Colonic mucosa (tissue), 4 donors: ENCODE results near the gene SHROOM1. TPM values are rescaled to one million over a fixed set of nuclear protein-coding genes. Genes with fewer than 3 reads are reported as not detected.

Experiments used
- DNase-seq: peaks from one replicate; pipeline ENCODE4 v3.0.0-alpha.2; 2020
- H3K27ac ChIP-seq: fragments of 200-600 bp; one replicate; pipeline ENCODE4 v1.8.0; 2021
- H3K27me3 ChIP-seq: fragments of 200-600 bp; one replicate; pipeline ENCODE4 v1.8.0; 2021
- H3K36me3 ChIP-seq: fragments of 200-600 bp; one replicate; pipeline ENCODE4 v1.8.0; 2021
- H3K4me1 ChIP-seq: fragments of 200-600 bp; one replicate; pipeline ENCODE4 v1.8.0; 2021; ENCODE audit warnings: mild to moderate bottlenecking
- H3K4me3 ChIP-seq: fragments of 200-600 bp; one replicate; pipeline ENCODE4 v1.8.0; 2021
- H3K9ac ChIP-seq, 2 donors: one replicate each; pipeline ENCODE4 v1.7.0; 2013; ENCODE audit warnings: control low read depth in 2 of 2, low read depth in 2 of 2, low read length in 2 of 2
- H3K9me3 ChIP-seq: fragments of 200-600 bp; one replicate; pipeline ENCODE4 v1.8.0; 2021
- intact Hi-C: fragments of 100-400 bp; cut with DNase I; formaldehyde crosslinking; loops from one replicate; pipeline ENCODE4 v1.14.1; 2022
- total RNA-seq, 2 donors: library from RNA; stranded (reverse); fragmentation: NEBNext Ultra II Directional in 1 of 2; extraction: Animal tissue kit (Norgen Biotek cat#: 25700) in 1 of 2; gene quantifications; one replicate each; pipeline ENCODE4 v1.2.1, GENCODE V29; 2021
- TF ChIP-seq, protein P1 (sequence below): fragments of 200-600 bp; IDR thresholded peaks from one replicate; pipeline ENCODE4 v1.8.0; 2022; ENCODE audit warnings: antibody characterized with exemption, mild to moderate bottlenecking
- donor health status: healthy.
- donor health status: DM: no; HTN: no; CAD: no.
- donor health status: DM: no; HTN: no; CAD: no.

SHROOM1 gene
- total RNA-seq, 2 donors from 2014 or later: 36.9 to 64.1 TPM

DNA sequence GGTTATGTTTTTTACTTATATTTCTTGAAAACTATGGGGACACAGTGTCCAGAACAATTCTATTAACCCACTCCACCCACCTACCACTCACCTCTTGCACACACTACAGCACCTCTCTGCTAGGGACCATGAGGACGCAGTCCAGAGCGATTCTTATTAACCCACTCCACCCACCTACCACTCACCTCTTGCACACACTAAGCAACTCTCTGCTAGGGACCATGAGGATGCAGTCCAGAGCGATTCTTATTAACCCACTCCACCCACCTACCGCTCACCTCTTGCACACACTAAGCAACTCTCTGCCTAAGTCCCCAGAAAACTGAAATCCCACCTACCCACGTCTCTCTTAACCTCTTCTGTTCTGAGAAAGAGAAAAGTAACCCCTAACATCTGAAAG lies 2.2 kb upstream of the SHROOM1 start:
- Histone ChIP-seq H3K4me3 (no peak overlapping the region), H3K27ac (no peak overlapping the region), H3K36me3 (no peaks in the 10 kb centered on the region), H3K4me1 (peaks cover 7% of the 10 kb centered on the region), H3K27me3 (no peaks in the 10 kb centered on the region), H3K9ac (no peak overlapping the region), H3K9me3 (no peaks in the 10 kb centered on the region)
- no peak for DNase-seq
- TF ChIP-seq, protein P1, sequence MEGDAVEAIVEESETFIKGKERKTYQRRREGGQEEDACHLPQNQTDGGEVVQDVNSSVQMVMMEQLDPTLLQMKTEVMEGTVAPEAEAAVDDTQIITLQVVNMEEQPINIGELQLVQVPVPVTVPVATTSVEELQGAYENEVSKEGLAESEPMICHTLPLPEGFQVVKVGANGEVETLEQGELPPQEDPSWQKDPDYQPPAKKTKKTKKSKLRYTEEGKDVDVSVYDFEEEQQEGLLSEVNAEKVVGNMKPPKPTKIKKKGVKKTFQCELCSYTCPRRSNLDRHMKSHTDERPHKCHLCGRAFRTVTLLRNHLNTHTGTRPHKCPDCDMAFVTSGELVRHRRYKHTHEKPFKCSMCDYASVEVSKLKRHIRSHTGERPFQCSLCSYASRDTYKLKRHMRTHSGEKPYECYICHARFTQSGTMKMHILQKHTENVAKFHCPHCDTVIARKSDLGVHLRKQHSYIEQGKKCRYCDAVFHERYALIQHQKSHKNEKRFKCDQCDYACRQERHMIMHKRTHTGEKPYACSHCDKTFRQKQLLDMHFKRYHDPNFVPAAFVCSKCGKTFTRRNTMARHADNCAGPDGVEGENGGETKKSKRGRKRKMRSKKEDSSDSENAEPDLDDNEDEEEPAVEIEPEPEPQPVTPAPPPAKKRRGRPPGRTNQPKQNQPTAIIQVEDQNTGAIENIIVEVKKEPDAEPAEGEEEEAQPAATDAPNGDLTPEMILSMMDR: no peak
- intact Hi-C loops: loop anchor here (5.0 kb wide), 2 partner anchors 35 to 50 kb away; partner anchors contain the start of genes GDF9 and UQCRQ

DNA sequence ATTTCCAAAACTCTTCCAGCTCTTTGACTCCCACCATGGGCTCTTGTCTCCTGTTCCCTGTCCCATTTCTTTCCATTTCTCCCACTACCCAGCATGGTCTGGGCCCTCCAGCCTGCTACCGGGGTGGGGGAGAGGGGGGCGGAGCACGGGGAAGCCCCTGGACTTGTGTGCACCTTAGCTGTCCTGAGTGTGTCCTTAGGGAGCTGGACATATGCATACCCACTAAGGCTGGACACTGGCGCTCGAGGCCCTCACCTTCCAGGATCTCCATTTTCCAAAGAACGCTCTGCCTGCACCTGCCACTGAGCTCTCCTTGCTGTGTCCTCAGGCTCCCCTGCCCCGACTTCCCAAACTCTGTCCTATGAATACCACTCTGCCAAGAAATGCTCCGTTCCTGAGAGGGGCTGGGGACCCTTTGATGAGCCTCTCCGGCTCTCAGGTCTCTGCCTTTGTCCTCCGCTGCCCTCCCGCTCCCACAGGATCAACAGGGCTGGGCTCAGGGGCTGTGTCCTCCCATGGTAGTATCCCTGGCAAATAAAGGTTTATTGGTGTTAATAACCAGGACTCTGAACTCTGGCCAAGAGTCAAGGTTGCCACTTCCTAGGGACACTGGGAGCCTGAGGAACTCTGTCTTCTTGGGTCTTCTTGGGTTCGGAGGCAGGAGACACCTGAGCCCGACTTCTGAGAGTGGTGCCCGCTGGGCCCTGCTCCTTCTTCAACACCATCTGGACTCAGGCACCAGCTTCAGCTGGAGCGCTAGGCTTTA lies 831 bp upstream of the SHROOM1 start:
- H3K27ac ChIP-seq: peak overlapping the region; percentile 96
- H3K9ac ChIP-seq: peak overlapping the region; percentile 93 to 97
- TF ChIP-seq, protein P1: no peak
- no peaks in the 10 kb centered on the region for H3K4me1 ChIP-seq
- peak overlapping the region; percentile 85 for H3K4me3 ChIP-seq
- no peaks in the 10 kb centered on the region for H3K36me3 ChIP-seq
- intact Hi-C loops: loop anchor here (5.0 kb wide), 2 partner anchors 36 to 51 kb away; partner anchors contain the start of genes GDF9 and UQCRQ
- no peaks in the 10 kb centered on the region for H3K9me3 ChIP-seq
- DNase-seq: peak; percentile 71
- no peaks in the 10 kb centered on the region for H3K27me3 ChIP-seq

DNA sequence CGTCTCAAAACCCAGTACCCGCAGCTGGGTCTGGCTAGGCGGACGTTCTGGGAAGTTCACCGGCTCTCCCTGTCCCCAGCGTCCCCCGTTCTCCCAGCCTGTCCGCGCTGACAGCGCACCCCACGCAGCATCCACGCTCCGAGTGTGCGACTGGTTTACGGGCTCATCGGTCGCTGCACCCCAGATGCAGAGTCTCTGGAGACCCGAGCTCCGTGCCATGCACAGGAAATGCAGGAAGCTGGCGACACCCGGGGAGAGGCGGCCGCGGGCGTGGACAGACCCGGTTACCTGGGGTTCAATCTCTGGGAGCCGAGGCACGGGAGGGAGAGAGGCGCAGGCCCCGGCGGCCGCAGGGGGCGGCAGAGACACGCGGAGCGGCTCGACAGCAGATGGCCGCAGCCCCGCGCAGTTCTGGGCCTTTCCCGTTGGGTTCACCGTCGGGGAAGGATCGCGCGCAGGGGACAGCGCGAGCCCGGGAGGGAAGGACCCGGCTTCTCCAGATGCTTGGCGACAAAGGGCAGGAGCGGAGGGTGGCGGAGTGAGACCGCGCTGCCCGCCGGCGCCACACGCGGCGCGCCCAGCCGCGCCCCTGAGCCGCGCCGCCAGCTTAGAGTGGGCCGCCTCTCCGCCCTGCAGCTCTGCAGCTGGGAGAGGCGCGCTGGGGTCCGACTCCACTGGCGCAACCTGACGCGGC lies 558 bp downstream of the SHROOM1 start:
- peak overlapping the region; percentile 96 for H3K27ac ChIP-seq
- peak; percentile 84 for DNase-seq
- H3K9ac ChIP-seq: peak overlapping the region; percentile 93 to 97
- intact Hi-C loops: loop anchor here (5.0 to 10.0 kb wide), 4 partner anchors 37 to 445 kb away; partner anchors contain the start of genes GDF9 and UQCRQ
- no peaks in the 10 kb centered on the region for H3K36me3 ChIP-seq
- TF ChIP-seq, protein P1: peak; percentile 91
- H3K4me1 ChIP-seq: no peaks in the 10 kb centered on the region
- H3K4me3 ChIP-seq: peak overlapping the region; percentile 85
- no peaks in the 10 kb centered on the region for H3K27me3 ChIP-seq
- no peaks in the 10 kb centered on the region for H3K9me3 ChIP-seq

DNA sequence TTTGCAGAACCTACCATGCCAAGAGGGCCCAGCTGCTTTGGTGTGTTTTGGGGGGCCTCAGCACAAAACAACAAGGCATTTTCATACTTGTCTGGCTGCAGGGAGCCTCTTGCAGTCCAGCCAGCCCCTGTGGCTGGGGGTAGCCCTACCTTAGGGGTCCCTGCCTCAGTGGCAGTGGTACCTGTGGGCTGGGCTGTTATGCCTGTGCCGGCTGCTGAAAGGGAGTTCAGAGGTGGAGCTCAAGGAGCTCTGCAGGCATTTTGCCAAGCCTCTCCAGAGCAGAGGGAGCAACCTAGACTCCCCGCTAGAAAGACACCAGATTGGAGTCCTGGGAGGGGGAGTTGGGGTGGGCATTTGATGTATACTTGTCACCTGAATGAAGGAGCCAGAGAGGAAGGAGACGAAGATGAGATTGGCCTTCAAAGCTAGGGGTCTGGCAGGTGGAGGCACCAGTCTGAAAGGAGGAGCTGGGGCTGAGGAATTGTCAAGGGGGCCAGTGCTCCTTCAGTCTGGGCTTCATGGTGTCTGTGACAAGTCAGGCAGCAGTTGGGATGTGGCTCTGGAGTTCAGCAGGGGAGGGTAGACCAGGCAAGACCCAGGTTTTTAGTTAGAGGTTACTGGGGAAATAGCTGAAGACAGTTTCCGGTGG lies 1.5 kb downstream of the SHROOM1 start:
- TF ChIP-seq, protein P1: no peak
- no peaks in the 10 kb centered on the region for H3K27me3 ChIP-seq
- peak; percentile 45 for DNase-seq
- no peak overlapping the region for H3K27ac ChIP-seq
- H3K36me3 ChIP-seq: no peaks in the 10 kb centered on the region
- no peaks in the 10 kb centered on the region for H3K9me3 ChIP-seq
- intact Hi-C loops: loop anchor here (10.0 kb wide), 2 partner anchors 304 to 444 kb away; no protein-coding TSS in a partner anchor
- H3K9ac ChIP-seq: peak overlapping the region; percentile 93 to 97
- H3K4me1 ChIP-seq: no peaks in the 10 kb centered on the region
- peak overlapping the region; percentile 85 for H3K4me3 ChIP-seq
